Caco-2 (cell line): ENCODE data around the gene MPDU1. TPM values are rescaled to one million over a fixed set of nuclear protein-coding genes. Genes with fewer than 3 reads are reported as not detected.

Source experiments
- BruUV-seq: library from RNA; stranded (reverse); fragments of 400-500 nt; replicated peaks from 2 replicates; lab custom pipeline; 2021; lab: Mats Ljungman, UMichigan
- CTCF ChIA-PET: fragments of 300-600 bp; sonication (Branson Sonifier 250); formaldehyde crosslinking; loops from one replicate; lab custom pipeline; 2022; ENCODE audit warnings: antibody characterized with exemption; lab: Charles Lee
- POLR2A ChIA-PET: fragments of 300-600 bp; sonication (Branson Sonifier 250); formaldehyde crosslinking; loops from one replicate; lab custom pipeline; 2022; ENCODE audit warnings: antibody characterized with exemption; lab: Charles Lee
- DNase-seq, 2 experiments: peaks; one replicate each; pipeline versions ENCODE4 v3.0.0 to v3.0.0-alpha.2; 2020 to 2022
- H3K27me3 ChIP-seq: replicated peaks from 2 replicates; pipeline ENCODE4 v1.6.0; 2011; ENCODE audit warnings: low read length; ENCODE audit not compliant: control insufficient read depth, insufficient read depth
- H3K36me3 ChIP-seq: 2 replicates; pipeline ENCODE4 v1.5.1; 2011; ENCODE audit warnings: low read length; ENCODE audit not compliant: control insufficient read depth, insufficient read depth
- H3K4me1 ChIP-seq: fragments of 250-450 bp; sonication (Bioruptor Pico); 2 replicates; pipeline ENCODE4 v1.5.1; 2020; ENCODE audit warnings: mild to moderate bottlenecking
- H3K4me3 ChIP-seq: 2 replicates; pipeline ENCODE4 v1.5.1; 2011; ENCODE audit warnings: low read depth, mild to moderate bottlenecking, control low read depth, low read length
- H3K9me3 ChIP-seq: fragments of 250-450 bp; sonication (Bioruptor Pico); 2 replicates; pipeline ENCODE4 v1.5.1; 2020; ENCODE audit warnings: mild to moderate bottlenecking, moderate library complexity
- H3K27ac Mint-ChIP-seq: one replicate; pipeline ENCODE4 v1.8.0; 2022; ENCODE audit warnings: mixed read lengths; ENCODE audit not compliant: unreplicated experiment
- H3K27me3 Mint-ChIP-seq: one replicate; pipeline ENCODE4 v1.8.0; 2022; ENCODE audit warnings: mixed read lengths; ENCODE audit not compliant: insufficient read depth, unreplicated experiment
- H3K36me3 Mint-ChIP-seq: one replicate; pipeline ENCODE4 v1.8.0; 2022; ENCODE audit warnings: mild to moderate bottlenecking, mixed read lengths; ENCODE audit not compliant: insufficient read depth, unreplicated experiment
- H3K4me1 Mint-ChIP-seq: one replicate; pipeline ENCODE4 v1.8.0; 2022; ENCODE audit warnings: low read depth, mixed read lengths; ENCODE audit not compliant: unreplicated experiment
- H3K4me3 Mint-ChIP-seq: one replicate; pipeline ENCODE4 v1.8.0; 2022; ENCODE audit warnings: mild to moderate bottlenecking, moderate library complexity, mixed read lengths; ENCODE audit not compliant: unreplicated experiment
- H3K9me3 Mint-ChIP-seq: one replicate; pipeline ENCODE4 v1.8.0; 2022; ENCODE audit warnings: mixed read lengths; ENCODE audit not compliant: unreplicated experiment
- CTCF ChIP-seq, 2 experiments: fragments of 200-600 bp in 1 of 2; IDR thresholded peaks; 1 replicate in 1 of 2; 2 replicates in 1 of 2; pipeline versions ENCODE4 v1.5.1 to v1.8.0; 2011 to 2022; ENCODE audit warnings: antibody characterized with exemption in 1 of 2, control low read depth in 1 of 2, inconsistent platforms in 1 of 2, low read depth in 1 of 2, low read length in 1 of 2, mild to moderate bottlenecking in 1 of 2, moderate library complexity in 1 of 2; ENCODE audit not compliant: insufficient read depth in 1 of 2, severe bottlenecking in 1 of 2, unreplicated experiment in 1 of 2
- intact Hi-C: fragments of 100-400 bp; cut with micrococcal nuclease; formaldehyde crosslinking; loops from one replicate; pipeline ENCODE4 v1.10.0; 2022; ENCODE audit not compliant: unreplicated experiment
- total RNA-seq: library from RNA; stranded (reverse); gene quantifications from 2 replicates; pipeline ENCODE4 v1.2.3, GENCODE V29; 2022

Gene MPDU1
- total RNA-seq, 1 experiment from 2014 or later = 44.2 TPM

GRCh38 chr17:7634384-7634783 lies 50.7 kb downstream of the MPDU1 start:
- Mint-ChIP-seq H3K4me3 (no peak overlapping the region), H3K4me1 (no peaks in the 10 kb centered on the region), H3K36me3 (no peaks in the 10 kb centered on the region), H3K27me3 (no peaks in the 10 kb centered on the region), H3K27ac (no peak overlapping the region), H3K9me3 (no peaks in the 10 kb centered on the region)
- peak; percentile 27 to 55 for TF ChIP-seq CTCF (IDR thresholded peaks at IDR 0.05; ENCODE audit: insufficient read depth in 1 of 2, low read depth in 1 of 2, low read length in 1 of 2, severe bottlenecking in 1 of 2, unreplicated experiment in 1 of 2)
- no peak overlapping the region for H3K4me3 ChIP-seq
- POLR2A ChIA-PET = interaction anchor here (0.6 to 0.7 kb wide), 2 partner anchors 16 to 53 kb away, joined by 4 to 8 read pairs; partner anchors contain the start of gene TP53
- H3K9me3 ChIP-seq = no peaks in the 10 kb centered on the region
- no peaks in the 10 kb centered on the region for H3K27me3 ChIP-seq
- peak; percentile 64 to 68 for DNase-seq
- no TSS peak for BruUV-seq
- H3K36me3 ChIP-seq = no peaks in the 10 kb centered on the region
- peaks cover 3% of the 10 kb centered on the region; the same call in 1 of the 2 replicates for H3K4me1 ChIP-seq
- intact Hi-C loops = loop anchor here (1.0 kb wide), 1 partner anchor 54 kb away; the partner anchor contains the start of gene WRAP53
- CTCF ChIA-PET = interaction anchor here (0.5 kb wide), 1 partner anchor 28 kb away, joined by 3 read pairs; no protein-coding TSS in a partner anchor

GRCh38 chr17:7636163-7636562 lies 52.5 kb downstream of the MPDU1 start:
- CTCF ChIA-PET = interaction anchor here (1.5 kb wide), 1 partner anchor 51 kb away, joined by 4 read pairs; the partner anchor contains the start of gene TP53
- no peaks in the 10 kb centered on the region for H3K4me1 Mint-ChIP-seq

More at GRCh38 chr17:7636163-7636562, 52.5 kb downstream of the MPDU1 start:
- no peaks in the 10 kb centered on the region for H3K27me3 ChIP-seq
- no peak overlapping the region for H3K4me3 ChIP-seq
- no peaks in the 10 kb centered on the region for H3K4me1 ChIP-seq
- Mint-ChIP-seq H3K4me3 (no peak overlapping the region), H3K27me3 (no peaks in the 10 kb centered on the region), H3K27ac (no peak overlapping the region), H3K36me3 (no peaks in the 10 kb centered on the region), H3K9me3 (no peaks in the 10 kb centered on the region)
- no TSS peak for BruUV-seq
- H3K36me3 ChIP-seq = no peaks in the 10 kb centered on the region
- POLR2A ChIA-PET = no interaction called here
- intact Hi-C loops = no loop called here
- no peaks in the 10 kb centered on the region for H3K9me3 ChIP-seq
- no peak for TF ChIP-seq CTCF (IDR thresholded peaks at IDR 0.05; ENCODE audit: insufficient read depth in 1 of 2, low read depth in 1 of 2, low read length in 1 of 2, severe bottlenecking in 1 of 2, unreplicated experiment in 1 of 2)
- DNase-seq = no peak

Other genes starting within 250 kb of the MPDU1 start
- gene ACAP1, start 247.3 kb upstream of the MPDU1 start, total RNA-seq = 1.6 TPM in 1 of 2 replicates, not detected in the other
- 5.1 and 5.4 TPM in 2 replicates for gene KCTD11, start 231.7 kb upstream of the MPDU1 start, total RNA-seq
- not detected in 2 replicates for gene TMEM95, start 228.7 kb upstream of the MPDU1 start, total RNA-seq
- gene TNK1, start 202.8 kb upstream of the MPDU1 start, total RNA-seq = 6.1 and 6.4 TPM in 2 replicates
- 12.7 and 14.5 TPM in 2 replicates for gene PLSCR3, start 189.3 kb upstream of the MPDU1 start, total RNA-seq
- 40.2 and 41.3 TPM in 2 replicates for gene TMEM256, start 179.8 kb upstream of the MPDU1 start, total RNA-seq
- gene NLGN2, start 176.0 kb upstream of the MPDU1 start, total RNA-seq = 12.6 and 16.1 TPM in 2 replicates
- gene SPEM1, start 163.5 kb upstream of the MPDU1 start, total RNA-seq = 0.52 TPM in 1 of 2 replicates, not detected in the other
- not detected in 2 replicates for gene SPEM2, start 158.2 kb upstream of the MPDU1 start, total RNA-seq
- gene SPEM3, start 155.0 kb upstream of the MPDU1 start, total RNA-seq = not detected in 2 replicates
- gene TMEM102, start 148.4 kb upstream of the MPDU1 start, total RNA-seq = 2.9 and 3.7 TPM in 2 replicates
- gene FGF11, start 144.3 kb upstream of the MPDU1 start, total RNA-seq = 0.91 and 1.3 TPM in 2 replicates
- gene CHRNB1, start 138.8 kb upstream of the MPDU1 start, total RNA-seq = 1.7 and 2.6 TPM in 2 replicates
- 15.5 and 16.5 TPM in 2 replicates for gene ZBTB4, start 104.2 kb upstream of the MPDU1 start, total RNA-seq
- gene SLC35G6, start 102.4 kb upstream of the MPDU1 start, total RNA-seq = not detected in 2 replicates
- gene POLR2A, start 99.5 kb upstream of the MPDU1 start, total RNA-seq = 69.8 and 72.1 TPM in 2 replicates
- not detected in 2 replicates for gene TNFSF12, start 34.8 kb upstream of the MPDU1 start, total RNA-seq
- 0.20 TPM in 1 of 2 replicates, not detected in the other for gene TNFSF13, start 25.1 kb upstream of the MPDU1 start, total RNA-seq
- gene SENP3, start 21.9 kb upstream of the MPDU1 start, total RNA-seq = 29.2 and 30.2 TPM in 2 replicates
- gene CD68, start 4.2 kb upstream of the MPDU1 start, total RNA-seq = 1.1 and 1.6 TPM in 2 replicates
- gene SOX15, start 6.2 kb downstream of the MPDU1 start, total RNA-seq = 0.53 TPM in 1 of 2 replicates, not detected in the other
- 20.5 and 25.3 TPM in 2 replicates for gene FXR2, start 31.0 kb downstream of the MPDU1 start, total RNA-seq
- gene SAT2, start 44.0 kb downstream of the MPDU1 start, total RNA-seq = 33.0 TPM in 2 replicates
- gene SHBG, start 46.3 kb downstream of the MPDU1 start, total RNA-seq = 0.93 and 1.2 TPM in 2 replicates
- gene ATP1B2, start 67.1 kb downstream of the MPDU1 start, total RNA-seq = 0.11 and 0.14 TPM in 2 replicates
- gene TP53, start 103.6 kb downstream of the MPDU1 start, total RNA-seq = 9.2 and 11.1 TPM in 2 replicates
- gene WRAP53, start 104.6 kb downstream of the MPDU1 start, total RNA-seq = 13.6 and 15.2 TPM in 2 replicates
- 4.1 and 5.1 TPM in 2 replicates for gene EFNB3, start 121.3 kb downstream of the MPDU1 start, total RNA-seq
- 1.9 and 2.8 TPM in 2 replicates for gene DNAH2, start 133.9 kb downstream of the MPDU1 start, total RNA-seq